CMK (cell line): ENCODE measurements around the gene PRAC1.

Source experiments
- DNase-seq: peaks from one replicate; pipeline ENCODE4 v3.0.0-alpha.2; 2010; ENCODE audit warnings: low read depth

PRAC1 gene

GRCh38 chr17:48747445-48748363 is 25.4 kb upstream of the PRAC1 start:
- no peak for DNase-seq

GRCh38 chr17:48746916-48747444 is 24.7 kb upstream of the PRAC1 start:
- no peak for DNase-seq

GRCh38 chr17:48745381-48746275 is 23.3 kb upstream of the PRAC1 start:
- DNase-seq = no peak

GRCh38 chr17:48740537-48740936 is 18.2 kb upstream of the PRAC1 start:
- no peak for DNase-seq

- no peak for DNase-seq
Measured at GRCh38 chr17:48738803-48739526, 16.6 kb upstream of the PRAC1 start.

GRCh38 chr17:48738424-48738802 is 16.1 kb upstream of the PRAC1 start:
- no peak for DNase-seq

GRCh38 chr17:48737330-48738043 is 15.2 kb upstream of the PRAC1 start:
- no peak for DNase-seq

GRCh38 chr17:48735062-48735351 is 12.7 kb upstream of the PRAC1 start:
- no peak for DNase-seq

- no peak for DNase-seq
Measured at GRCh38 chr17:48734333-48735061, 12.2 kb upstream of the PRAC1 start.

GRCh38 chr17:48733632-48734328 is 11.5 kb upstream of the PRAC1 start:
- no peak for DNase-seq

GRCh38 chr17:48732688-48733629 is 10.6 kb upstream of the PRAC1 start:
- no peak for DNase-seq

GRCh38 chr17:48731355-48731754 is 9.0 kb upstream of the PRAC1 start:
- no peak for DNase-seq

- DNase-seq = no peak
Measured at GRCh38 chr17:48730240-48730550, 7.9 kb upstream of the PRAC1 start.

- no peak for DNase-seq
Measured at GRCh38 chr17:48729335-48730239, 7.3 kb upstream of the PRAC1 start.

GRCh38 chr17:48728232-48729231 is 6.2 kb upstream of the PRAC1 start, which contains the start of gene HOXB13:
TSS of gene HOXB13 (minus strand) at chr17:48728750. CDS start at chr17:48728593, 157 bp downstream.
- DNase-seq = no peak

- DNase-seq = no peak
Measured at GRCh38 chr17:48727415-48728175, 5.3 kb upstream of the PRAC1 start.
